Parathyroid adenoma (tissue), 2 donors: Measurements from ENCODE around the gene MAZ.

Experiments used
- H2AFZ ChIP-seq: fragments of 300-600 bp; sonication (generic); one replicate; pipeline ENCODE4 v1.7.0; 2017; ENCODE audit warnings: antibody characterized with exemption, mild to moderate bottlenecking
- H3K27ac ChIP-seq: fragments of 300-600 bp; sonication (generic); one replicate; pipeline ENCODE4 v1.7.0; 2017
- H3K27me3 ChIP-seq: fragments of 300-600 bp; sonication (generic); one replicate; pipeline ENCODE4 v1.7.0; 2017; ENCODE audit warnings: low read length; ENCODE audit not compliant: control insufficient read depth, insufficient read depth
- H3K36me3 ChIP-seq: fragments of 300-600 bp; sonication (generic); one replicate; pipeline ENCODE4 v1.7.0; 2017; ENCODE audit warnings: low read length; ENCODE audit not compliant: control insufficient read depth, insufficient read depth
- H3K4me1 ChIP-seq: fragments of 300-600 bp; sonication (generic); one replicate; pipeline ENCODE4 v1.7.0; 2017; ENCODE audit warnings: control low read depth
- H3K4me2 ChIP-seq: fragments of 300-600 bp; sonication (generic); one replicate; pipeline ENCODE4 v1.7.0; 2017; ENCODE audit warnings: low read length
- H3K4me3 ChIP-seq: fragments of 300-600 bp; sonication (generic); one replicate; pipeline ENCODE4 v1.7.0; 2017; ENCODE audit warnings: low read depth, low read length
- H3K79me2 ChIP-seq: fragments of 300-600 bp; sonication (generic); one replicate; pipeline ENCODE4 v1.7.0; 2017; ENCODE audit warnings: control low read depth
- H3K9ac ChIP-seq: fragments of 300-600 bp; sonication (generic); one replicate; pipeline ENCODE4 v1.7.0; 2017; ENCODE audit warnings: mild to moderate bottlenecking
- H3K9me3 ChIP-seq: fragments of 300-600 bp; sonication (generic); one replicate; pipeline ENCODE4 v1.7.0; 2017; ENCODE audit warnings: low read length; ENCODE audit not compliant: control insufficient read depth
- TF ChIP-seq, protein P1 (sequence below): fragments of 300-600 bp; sonication (generic); IDR thresholded peaks from one replicate; pipeline ENCODE4 v1.7.0; 2017; ENCODE audit warnings: antibody characterized with exemption, mild to moderate bottlenecking
- donor health status: primary hyperparathyroidism.

The MAZ gene

DNA sequence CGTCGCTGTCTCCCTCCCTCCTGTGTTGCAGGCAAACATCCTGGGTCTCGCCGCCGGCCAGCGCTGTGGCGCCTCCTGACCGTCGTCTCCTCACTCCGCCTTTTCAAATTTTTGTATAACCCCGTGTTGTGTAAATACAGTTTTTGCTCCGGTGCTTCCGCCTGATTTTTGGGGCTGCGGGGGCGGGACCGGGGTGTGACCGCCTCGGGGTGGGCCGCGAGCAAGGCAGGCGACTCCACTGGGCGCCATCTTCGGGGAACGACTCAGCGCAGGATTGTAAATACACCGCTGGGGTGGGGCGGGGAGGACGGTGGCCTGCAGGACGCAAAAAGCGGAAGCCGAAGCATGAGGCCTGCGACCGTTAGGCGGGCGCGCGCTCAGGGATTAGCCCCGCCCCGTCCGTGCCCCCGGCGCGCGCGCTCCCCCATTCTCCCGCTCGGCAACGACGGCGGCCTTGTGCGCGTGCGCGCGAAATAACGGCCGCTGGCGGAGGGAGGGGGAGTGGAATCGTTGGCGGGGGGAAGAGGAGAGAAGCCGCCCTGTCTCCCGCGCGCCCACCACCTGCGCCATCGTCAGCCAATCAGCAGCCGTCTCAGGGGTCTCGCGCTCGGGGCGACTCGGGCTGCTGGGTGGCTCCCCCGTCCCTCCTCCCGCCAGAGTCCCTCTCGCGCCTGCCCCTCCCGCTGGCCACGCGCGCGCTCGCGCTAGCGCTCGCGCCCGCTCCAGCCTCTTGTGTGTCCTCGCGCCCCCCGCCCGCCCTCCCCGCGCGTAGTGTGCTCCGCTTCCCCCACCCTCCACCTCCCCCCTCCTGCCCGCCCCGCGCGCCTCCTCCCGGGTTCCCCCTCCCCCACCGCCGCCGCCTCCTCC lies 864 bp upstream of the MAZ start:
- H3K79me2 ChIP-seq: no peaks in the 10 kb centered on the region
- H3K4me3 ChIP-seq: peak overlapping the region; percentile 97
- H3K27me3 ChIP-seq: no peaks in the 10 kb centered on the region
- H3K27ac ChIP-seq: peak overlapping the region; percentile 84
- TF ChIP-seq, protein P1, sequence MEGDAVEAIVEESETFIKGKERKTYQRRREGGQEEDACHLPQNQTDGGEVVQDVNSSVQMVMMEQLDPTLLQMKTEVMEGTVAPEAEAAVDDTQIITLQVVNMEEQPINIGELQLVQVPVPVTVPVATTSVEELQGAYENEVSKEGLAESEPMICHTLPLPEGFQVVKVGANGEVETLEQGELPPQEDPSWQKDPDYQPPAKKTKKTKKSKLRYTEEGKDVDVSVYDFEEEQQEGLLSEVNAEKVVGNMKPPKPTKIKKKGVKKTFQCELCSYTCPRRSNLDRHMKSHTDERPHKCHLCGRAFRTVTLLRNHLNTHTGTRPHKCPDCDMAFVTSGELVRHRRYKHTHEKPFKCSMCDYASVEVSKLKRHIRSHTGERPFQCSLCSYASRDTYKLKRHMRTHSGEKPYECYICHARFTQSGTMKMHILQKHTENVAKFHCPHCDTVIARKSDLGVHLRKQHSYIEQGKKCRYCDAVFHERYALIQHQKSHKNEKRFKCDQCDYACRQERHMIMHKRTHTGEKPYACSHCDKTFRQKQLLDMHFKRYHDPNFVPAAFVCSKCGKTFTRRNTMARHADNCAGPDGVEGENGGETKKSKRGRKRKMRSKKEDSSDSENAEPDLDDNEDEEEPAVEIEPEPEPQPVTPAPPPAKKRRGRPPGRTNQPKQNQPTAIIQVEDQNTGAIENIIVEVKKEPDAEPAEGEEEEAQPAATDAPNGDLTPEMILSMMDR: peak; percentile 14
- peaks cover 18% of the 10 kb centered on the region for H3K4me1 ChIP-seq
- H3K4me2 ChIP-seq: peak overlapping the region; percentile 96
- H3K9ac ChIP-seq: peak overlapping the region; percentile 10
- no peaks in the 10 kb centered on the region for H3K9me3 ChIP-seq
- H2AFZ ChIP-seq: peak overlapping the region; percentile 78
- no peaks in the 10 kb centered on the region for H3K36me3 ChIP-seq

- Histone ChIP-seq H3K27ac (peak overlapping the region; percentile 82), H3K4me1 (peaks cover 26% of the 10 kb centered on the region), H3K27me3 (no peaks in the 10 kb centered on the region), H3K4me2 (peak overlapping the region; percentile 83), H3K4me3 (peak overlapping the region; percentile 61), H3K36me3 (no peaks in the 10 kb centered on the region), H3K9ac (no peak overlapping the region), H3K9me3 (no peaks in the 10 kb centered on the region), H2AFZ (peak overlapping the region; percentile 65), H3K79me2 (no peaks in the 10 kb centered on the region)
- TF ChIP-seq, protein P1: no peak
Measured at GRCh38 chr16:29806641-29807425, 504 bp downstream of the MAZ start.

GRCh38 chr16:29807426-29808218 lies 1.3 kb downstream of the MAZ start:
- peaks cover 26% of the 10 kb centered on the region for H3K4me1 ChIP-seq
- peak overlapping the region; percentile 61 for H3K4me3 ChIP-seq
- H3K27me3 ChIP-seq: no peaks in the 10 kb centered on the region
- H3K36me3 ChIP-seq: no peaks in the 10 kb centered on the region
- H3K9ac ChIP-seq: no peak overlapping the region
- H3K79me2 ChIP-seq: no peaks in the 10 kb centered on the region
- peak overlapping the region; percentile 65 for H2AFZ ChIP-seq
- peak overlapping the region; percentile 82 for H3K27ac ChIP-seq
- no peaks in the 10 kb centered on the region for H3K9me3 ChIP-seq
- H3K4me2 ChIP-seq: peak overlapping the region; percentile 83
- TF ChIP-seq, protein P1: peak; percentile 49

DNA sequence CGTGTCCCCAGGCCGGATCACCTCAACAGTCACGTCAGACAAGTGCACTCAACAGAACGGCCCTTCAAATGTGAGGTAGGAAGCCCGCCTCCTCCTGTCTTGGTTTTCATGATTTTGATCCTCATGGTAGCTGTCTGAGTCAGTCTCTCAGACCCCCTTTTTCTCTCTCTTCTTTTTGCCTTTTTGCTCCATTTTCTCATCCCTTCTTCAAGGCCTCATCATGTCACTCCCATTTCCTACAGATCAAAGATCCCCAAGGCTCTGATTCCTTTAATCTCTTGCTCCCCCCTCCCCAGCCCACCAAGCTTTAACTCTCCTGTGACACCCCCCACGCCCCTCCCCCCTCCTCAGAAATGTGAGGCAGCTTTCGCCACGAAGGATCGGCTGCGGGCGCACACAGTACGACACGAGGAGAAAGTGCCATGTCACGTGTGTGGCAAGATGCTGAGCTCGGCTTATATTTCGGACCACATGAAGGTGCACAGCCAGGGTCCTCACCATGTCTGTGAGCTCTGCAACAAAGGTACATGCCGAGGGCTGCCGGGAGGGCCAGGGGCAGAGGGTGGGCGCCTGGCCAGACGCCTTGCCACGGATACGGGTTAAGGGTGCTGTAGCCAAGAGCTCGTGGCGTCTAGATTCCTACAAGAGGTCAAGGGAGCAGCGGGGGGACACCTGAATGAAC lies 2.0 kb downstream of the MAZ start:
- Histone ChIP-seq H3K4me2 (peak overlapping the region; percentile 83), H3K36me3 (no peaks in the 10 kb centered on the region), H3K27ac (peak overlapping the region; percentile 82), H3K79me2 (no peaks in the 10 kb centered on the region), H3K9ac (no peak overlapping the region), H3K27me3 (no peaks in the 10 kb centered on the region), H2AFZ (peak overlapping the region; percentile 64), H3K9me3 (no peaks in the 10 kb centered on the region), H3K4me1 (peaks cover 27% of the 10 kb centered on the region), H3K4me3 (peak overlapping the region; percentile 61)
- TF ChIP-seq, protein P1: no peak
